Fibroblast of lung (primary cell): ENCODE data around the gene CACNA2D3. TPM values are rescaled to one million over a fixed set of nuclear protein-coding genes. Genes with fewer than 3 reads are reported as not detected.
A peak's percentile ranks its signal among the peaks of the same experiment; 100 is the strongest.

Source experiments
- DNase-seq, 2 donors: peaks; one replicate each; pipeline versions ENCODE4 v3.0.0 to v3.0.0-alpha.2; 2010; ENCODE audit warnings: low read depth in 2 of 2
- H2AFZ ChIP-seq: 2 replicates; pipeline ENCODE4 v1.5.1; 2012; ENCODE audit warnings: low read length, control low read depth, inconsistent platforms
- H3K27ac ChIP-seq: 2 replicates; pipeline ENCODE4 v1.5.1; 2011; ENCODE audit warnings: low read length, control low read depth; ENCODE audit not compliant: insufficient read depth
- H3K27me3 ChIP-seq: 2 replicates; pipeline ENCODE4 v1.5.1; 2011; ENCODE audit warnings: mild to moderate bottlenecking, low read length; ENCODE audit not compliant: control insufficient read depth, insufficient read depth
- H3K36me3 ChIP-seq: 2 replicates; pipeline ENCODE4 v1.5.1; 2011; ENCODE audit warnings: low read length; ENCODE audit not compliant: control insufficient read depth, insufficient read depth
- H3K4me1 ChIP-seq: 2 replicates; pipeline ENCODE4 v1.5.1; 2011; ENCODE audit warnings: low read length; ENCODE audit not compliant: control insufficient read depth, insufficient read depth; ENCODE audit errors: extremely low read depth
- H3K4me2 ChIP-seq: 2 replicates; pipeline ENCODE4 v1.5.1; 2011; ENCODE audit warnings: low read length, control low read depth; ENCODE audit not compliant: insufficient read depth; ENCODE audit errors: extremely low read depth
- H3K4me3 ChIP-seq, 4 experiments: fragments of 200-600 bp in 1 of 4; sonication (generic) in 1 of 4; replicated peaks in 1 of 4; 2 replicates each; pipeline ENCODE4 v1.5.1; 2011 to 2016; ENCODE audit warnings: low read length in 4 of 4, low read depth in 3 of 4, mild to moderate bottlenecking in 3 of 4, control low read depth in 2 of 4, inconsistent platforms in 1 of 4, mixed read lengths in 1 of 4; ENCODE audit not compliant: insufficient read depth in 1 of 4; ENCODE audit errors: control extremely low read depth in 1 of 4
- H3K79me2 ChIP-seq: 2 replicates; pipeline ENCODE4 v1.5.1; 2012; ENCODE audit warnings: mild to moderate bottlenecking, low read length, inconsistent platforms; ENCODE audit not compliant: control insufficient read depth, insufficient read depth
- H3K9ac ChIP-seq: 2 replicates; pipeline ENCODE4 v1.5.1; 2011; ENCODE audit warnings: mild to moderate bottlenecking, low read length, control low read depth; ENCODE audit not compliant: insufficient read depth
- H3K9me3 ChIP-seq: 2 replicates; pipeline ENCODE4 v1.5.1; 2012; ENCODE audit warnings: low read depth, low read length; ENCODE audit not compliant: control insufficient read depth, insufficient read depth
- H4K20me1 ChIP-seq: 2 replicates; pipeline ENCODE4 v1.5.1; 2011; ENCODE audit warnings: low read length; ENCODE audit not compliant: control insufficient read depth, insufficient read depth; ENCODE audit errors: extremely low read depth
- EZH2 ChIP-seq: IDR thresholded peaks from 2 replicates; pipeline ENCODE4 v1.5.1; 2012; ENCODE audit warnings: low read length, control low read depth, mild to moderate bottlenecking; ENCODE audit errors: missing control alignments
- polyA plus RNA-seq, 2 donors: library from polyadenylated mRNA; depleted of rRNA in 1 of 2; stranded (reverse) in 1 of 2; unstranded in 1 of 2; fragments of >200 nt; gene quantifications; 2 replicates each; pipeline ENCODE4 v1.2.1, GENCODE V29; 2011 to 2012; ENCODE audit warnings: missing spikeins in 1 of 2
- total RNA-seq: library from RNA; depleted of rRNA; stranded (reverse); fragments of >200 nt; gene quantifications from 2 replicates; pipeline ENCODE4 v1.2.1, GENCODE V29; 2014
- TF ChIP-seq, protein P1 (sequence below), 2 donors: IDR thresholded peaks in 1 of 2; conservative IDR thresholded peaks in 1 of 2; 1 replicate in 1 of 2; 2 replicates in 1 of 2; pipeline ENCODE4 v1.5.1; 2011 to 2012; ENCODE audit warnings: low read length in 2 of 2, control low read depth in 1 of 2, inconsistent platforms in 1 of 2, low read depth in 1 of 2, mild to moderate bottlenecking in 1 of 2

The CACNA2D3 gene
- total and polyA plus RNA-seq, 2 donors (not counting 1 experiment from before 2014, with no cell fraction given): 1.8 to 11.5 TPM

GRCh38 chr3:54988838-54989630 lies 866.7 kb downstream of the CACNA2D3 start:
- TF ChIP-seq, protein P1, sequence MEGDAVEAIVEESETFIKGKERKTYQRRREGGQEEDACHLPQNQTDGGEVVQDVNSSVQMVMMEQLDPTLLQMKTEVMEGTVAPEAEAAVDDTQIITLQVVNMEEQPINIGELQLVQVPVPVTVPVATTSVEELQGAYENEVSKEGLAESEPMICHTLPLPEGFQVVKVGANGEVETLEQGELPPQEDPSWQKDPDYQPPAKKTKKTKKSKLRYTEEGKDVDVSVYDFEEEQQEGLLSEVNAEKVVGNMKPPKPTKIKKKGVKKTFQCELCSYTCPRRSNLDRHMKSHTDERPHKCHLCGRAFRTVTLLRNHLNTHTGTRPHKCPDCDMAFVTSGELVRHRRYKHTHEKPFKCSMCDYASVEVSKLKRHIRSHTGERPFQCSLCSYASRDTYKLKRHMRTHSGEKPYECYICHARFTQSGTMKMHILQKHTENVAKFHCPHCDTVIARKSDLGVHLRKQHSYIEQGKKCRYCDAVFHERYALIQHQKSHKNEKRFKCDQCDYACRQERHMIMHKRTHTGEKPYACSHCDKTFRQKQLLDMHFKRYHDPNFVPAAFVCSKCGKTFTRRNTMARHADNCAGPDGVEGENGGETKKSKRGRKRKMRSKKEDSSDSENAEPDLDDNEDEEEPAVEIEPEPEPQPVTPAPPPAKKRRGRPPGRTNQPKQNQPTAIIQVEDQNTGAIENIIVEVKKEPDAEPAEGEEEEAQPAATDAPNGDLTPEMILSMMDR (conservative IDR thresholded peaks at IDR 0.05 in 1 of 2, IDR thresholded peaks at IDR 0.05 in 1 of 2; ENCODE audit: low read depth in 1 of 2, low read length in 2 of 2): no peak
- no peak for TF ChIP-seq EZH2
- no peak overlapping the region for H3K4me2 ChIP-seq
- H3K4me1 ChIP-seq: peaks cover 3% of the 10 kb centered on the region
- peak; percentile 85 to 91 for DNase-seq
- no peak overlapping the region for H3K4me3 ChIP-seq
- no peaks in the 10 kb centered on the region for H3K36me3 ChIP-seq
- H3K9ac ChIP-seq: no peak overlapping the region
- no peaks in the 10 kb centered on the region for H3K79me2 ChIP-seq
- no peak overlapping the region for H3K27ac ChIP-seq
- no peaks in the 10 kb centered on the region for H3K9me3 ChIP-seq
- no peak overlapping the region for H2AFZ ChIP-seq
- no peaks in the 10 kb centered on the region for H3K27me3 ChIP-seq
- H4K20me1 ChIP-seq: no peaks in the 10 kb centered on the region

DNA sequence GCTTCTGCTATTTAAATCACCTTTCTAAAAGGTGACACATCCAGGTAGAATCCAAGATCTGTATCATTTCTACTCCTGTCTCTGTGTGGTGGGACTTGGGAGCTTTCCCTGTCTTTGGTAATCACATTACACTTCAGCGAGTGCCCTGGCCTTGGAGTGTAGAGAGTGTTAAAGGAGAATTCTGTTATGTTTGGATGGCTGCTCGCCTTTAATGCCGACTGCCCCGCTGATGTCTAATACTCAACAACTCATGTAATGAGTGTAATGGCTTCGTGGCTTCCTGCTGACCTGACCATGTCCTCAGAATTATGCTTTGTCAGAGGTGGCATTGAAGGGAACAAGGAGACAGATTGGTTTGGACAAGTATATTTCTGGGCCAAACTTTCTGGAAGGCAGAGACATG lies 871.8 kb downstream of the CACNA2D3 start:
- Histone ChIP-seq H3K4me1 (no peaks in the 10 kb centered on the region), H4K20me1 (no peaks in the 10 kb centered on the region), H3K27ac (no peak overlapping the region), H3K27me3 (no peaks in the 10 kb centered on the region), H3K4me2 (no peak overlapping the region), H2AFZ (no peak overlapping the region), H3K9me3 (no peaks in the 10 kb centered on the region), H3K4me3 (no peak overlapping the region), H3K9ac (no peak overlapping the region), H3K79me2 (no peaks in the 10 kb centered on the region), H3K36me3 (no peaks in the 10 kb centered on the region)
- DNase-seq: peak in 1 of 2 donors; percentile 53
- TF ChIP-seq, protein P1 (conservative IDR thresholded peaks at IDR 0.05 in 1 of 2, IDR thresholded peaks at IDR 0.05 in 1 of 2; ENCODE audit: low read depth in 1 of 2, low read length in 2 of 2): no peak
- no peak for TF ChIP-seq EZH2

DNA sequence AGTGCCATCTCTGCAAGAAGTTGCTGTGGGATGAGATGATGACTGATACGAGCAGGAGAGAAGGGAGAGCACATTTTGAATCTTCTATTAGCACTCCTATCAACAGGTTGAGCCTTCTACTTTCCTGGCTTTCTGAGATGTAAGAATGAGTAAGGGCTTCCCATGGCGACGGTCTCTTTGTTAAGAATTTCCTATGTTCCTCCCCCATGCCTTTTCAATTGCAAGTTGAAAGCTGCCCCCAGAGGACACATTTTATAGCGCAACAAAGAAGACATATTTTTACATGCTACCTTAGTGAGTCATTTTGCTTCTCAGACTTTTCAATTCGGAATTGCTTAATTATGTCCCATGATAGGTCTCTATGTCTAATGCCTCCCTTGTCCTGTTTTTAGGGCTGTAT lies 876.8 kb downstream of the CACNA2D3 start:
- Histone ChIP-seq H3K79me2 (no peaks in the 10 kb centered on the region), H3K4me1 (peaks cover 5% of the 10 kb centered on the region), H3K9ac (no peak overlapping the region), H3K27ac (no peak overlapping the region), H4K20me1 (no peaks in the 10 kb centered on the region), H3K9me3 (no peaks in the 10 kb centered on the region), H3K4me2 (no peak overlapping the region), H3K27me3 (no peaks in the 10 kb centered on the region), H2AFZ (no peak overlapping the region), H3K36me3 (no peaks in the 10 kb centered on the region), H3K4me3 (no peak overlapping the region)
- TF ChIP-seq EZH2: no peak
- TF ChIP-seq, protein P1 (conservative IDR thresholded peaks at IDR 0.05 in 1 of 2, IDR thresholded peaks at IDR 0.05 in 1 of 2; ENCODE audit: low read depth in 1 of 2, low read length in 2 of 2): peak in 1 of 2 donors; percentile 31
- peak; percentile 60 to 96 for DNase-seq
